ENCODE measurements around the gene NINJ2. TPM values are rescaled to one million over a fixed set of nuclear protein-coding genes. Genes with fewer than 3 reads are reported as not detected.
"Not testable (repeated sequence)": the region's sequence is repeated elsewhere in the genome, so short reads cannot be mapped to it uniquely, and the experiment has no call there.

NINJ2 gene
- 1 to 10 TPM in 2 of 6 donors, under 1 TPM in 4; 0.32 to 1.8 (median 0.46) TPM for total RNA-seq
- 1 to 10 TPM in 1 of 2 donors, under 1 TPM in 1; 0.87 to 1.1 TPM for polyA plus RNA-seq

GRCh38 chr12:663293-663871, at the start of gene NINJ2:
TSS of gene NINJ2 (minus strand) at chr12:663445. CDS start at chr12:663360, 85 bp downstream.
- Histone ChIP-seq H3K4me1 (no peaks in the 10 kb centered on the region), H3K9me3 (no peaks in the 10 kb centered on the region), H3K36me3 (no peaks in the 10 kb centered on the region), H3K27me3 (no peaks in the 10 kb centered on the region), H3K27ac (no peak within 1 kb of the TSS), H3K4me3 (no peak within 1 kb of the TSS)
- intact Hi-C loops (cut with DNase I), result no loop called here
- ATAC-seq (no peak), FAIRE-seq (no peak), DNase-seq (no peak)
- WGBS, 2 donors, result 38 to 49% methylated on average over 17 of the region's 17 CpGs
- TF ChIP-seq, protein P1, sequence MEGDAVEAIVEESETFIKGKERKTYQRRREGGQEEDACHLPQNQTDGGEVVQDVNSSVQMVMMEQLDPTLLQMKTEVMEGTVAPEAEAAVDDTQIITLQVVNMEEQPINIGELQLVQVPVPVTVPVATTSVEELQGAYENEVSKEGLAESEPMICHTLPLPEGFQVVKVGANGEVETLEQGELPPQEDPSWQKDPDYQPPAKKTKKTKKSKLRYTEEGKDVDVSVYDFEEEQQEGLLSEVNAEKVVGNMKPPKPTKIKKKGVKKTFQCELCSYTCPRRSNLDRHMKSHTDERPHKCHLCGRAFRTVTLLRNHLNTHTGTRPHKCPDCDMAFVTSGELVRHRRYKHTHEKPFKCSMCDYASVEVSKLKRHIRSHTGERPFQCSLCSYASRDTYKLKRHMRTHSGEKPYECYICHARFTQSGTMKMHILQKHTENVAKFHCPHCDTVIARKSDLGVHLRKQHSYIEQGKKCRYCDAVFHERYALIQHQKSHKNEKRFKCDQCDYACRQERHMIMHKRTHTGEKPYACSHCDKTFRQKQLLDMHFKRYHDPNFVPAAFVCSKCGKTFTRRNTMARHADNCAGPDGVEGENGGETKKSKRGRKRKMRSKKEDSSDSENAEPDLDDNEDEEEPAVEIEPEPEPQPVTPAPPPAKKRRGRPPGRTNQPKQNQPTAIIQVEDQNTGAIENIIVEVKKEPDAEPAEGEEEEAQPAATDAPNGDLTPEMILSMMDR (IDR thresholded peaks at IDR 0.05), result no peak

DNA sequence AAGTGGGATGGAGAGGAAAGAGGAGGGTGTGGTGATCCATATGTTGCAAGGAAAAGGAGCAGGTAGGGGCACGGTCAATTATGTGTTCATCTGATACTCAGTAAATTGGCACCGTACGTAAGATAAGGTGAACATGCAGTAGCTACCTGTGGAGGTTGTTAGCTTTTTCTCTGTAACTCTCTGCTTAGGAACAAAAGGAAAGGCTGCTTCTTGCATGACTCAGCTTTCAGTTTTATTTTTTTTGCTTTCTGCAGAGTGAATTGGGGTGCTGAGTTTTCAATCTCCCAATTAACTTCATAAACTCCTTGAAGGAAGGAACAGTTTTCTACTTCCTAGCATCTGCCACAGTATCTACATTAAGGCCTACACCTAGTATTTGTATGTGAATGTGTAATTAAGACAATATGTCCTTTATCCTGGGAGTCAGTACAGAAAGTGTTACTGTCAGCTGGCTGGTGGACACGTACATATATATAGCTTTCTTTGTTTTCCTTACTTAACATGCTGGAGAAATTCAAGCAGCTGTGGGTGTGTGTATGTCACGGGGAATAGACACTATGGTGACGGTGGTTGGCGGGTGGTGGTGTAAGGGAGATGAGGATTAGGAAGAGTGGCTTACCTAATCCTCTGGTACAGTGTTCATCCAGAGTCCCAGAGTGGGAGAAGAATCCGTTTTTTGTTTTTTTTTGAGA, 49.1 kb upstream of the NINJ2 start:
- FAIRE-seq (no peak), ATAC-seq (no peak)
- TF ChIP-seq, protein P1 (IDR thresholded peaks at IDR 0.05), result no peak

DNA sequence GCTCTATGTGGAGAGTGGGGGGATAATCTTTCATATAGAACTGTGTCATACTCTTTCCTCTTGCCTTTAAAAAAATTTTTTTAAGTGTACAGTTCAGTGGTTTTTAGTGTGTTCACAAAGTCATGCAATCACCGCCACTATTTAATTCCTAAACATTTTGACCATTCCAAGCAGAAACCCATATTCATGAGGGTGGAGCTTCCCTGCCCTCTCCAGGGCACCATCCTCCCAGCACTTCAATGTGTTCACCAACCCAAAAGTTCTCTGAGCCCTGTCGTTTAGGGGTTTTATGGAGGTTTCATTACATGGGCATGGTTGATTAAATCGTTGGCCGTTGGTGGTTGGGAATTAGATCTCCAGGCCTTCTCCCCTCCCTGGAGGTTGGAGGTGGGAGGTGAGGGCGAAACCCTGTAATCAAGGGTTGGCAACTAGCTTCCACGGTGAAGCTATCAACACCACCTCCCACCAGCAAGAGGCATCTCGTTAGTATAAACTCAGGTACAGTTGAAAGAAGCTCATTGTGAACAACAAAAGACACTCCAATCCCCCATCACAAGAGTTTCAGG, 46.3 kb upstream of the NINJ2 start:
- no peak for ATAC-seq
- Histone ChIP-seq H3K4me3 (no peak overlapping the region), H3K9me3 (no peaks in the 10 kb centered on the region), H3K36me3 (no peaks in the 10 kb centered on the region), H3K4me1 (no peaks in the 10 kb centered on the region), H3K27ac (no peak overlapping the region), H3K27me3 (no peaks in the 10 kb centered on the region)
- 76 to 83% methylated on average over 7 of the region's 7 CpGs for WGBS, 2 donors
- TF ChIP-seq, protein P1 (IDR thresholded peaks at IDR 0.05), result no peak
- intact Hi-C loops (cut with DNase I), result no loop called here
- FAIRE-seq, result no peak
- DNase-seq, result no peak

More for the DNA sequence above, 49.1 kb upstream of the NINJ2 start:
- Histone ChIP-seq H3K4me1 (no peaks in the 10 kb centered on the region), H3K27me3 (no peaks in the 10 kb centered on the region), H3K27ac (no peak overlapping the region), H3K9me3 (no peaks in the 10 kb centered on the region), H3K4me3 (no peak overlapping the region), H3K36me3 (no peaks in the 10 kb centered on the region)
- WGBS, 2 donors, result 64 to 71% methylated on average over 8 of the region's 8 CpGs
- intact Hi-C loops (cut with DNase I), result no loop called here
- no peak for DNase-seq

DNA sequence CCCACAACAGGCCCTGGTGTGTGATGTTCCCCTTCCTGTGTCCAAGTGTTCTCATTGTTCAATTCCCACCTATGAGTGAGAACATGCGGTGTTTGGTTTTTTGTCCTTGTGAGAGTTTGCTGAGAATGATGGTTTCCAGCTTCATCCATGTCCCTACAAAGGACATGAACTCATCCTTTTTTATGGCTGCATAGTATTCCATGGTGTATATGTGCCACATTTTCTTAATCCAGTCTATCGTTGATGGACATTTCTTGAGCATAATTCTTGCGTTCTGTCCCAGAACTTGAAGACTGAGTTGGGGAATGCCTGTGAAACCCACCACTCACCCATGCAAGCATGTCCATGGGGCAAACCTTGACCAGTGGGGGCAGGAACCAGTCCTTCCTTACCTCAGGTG, 44.8 kb upstream of the NINJ2 start:
- not testable (repeated sequence) for ATAC-seq
- WGBS, 2 donors, result 67 to 83% methylated on average over 2 of the region's 3 CpGs

GRCh38 chr12:704516-705242, 41.4 kb upstream of the NINJ2 start:
- Histone ChIP-seq H3K4me1 (no peaks in the 10 kb centered on the region), H3K27ac (no peak overlapping the region), H3K27me3 (no peaks in the 10 kb centered on the region), H3K4me3 (no peak overlapping the region), H3K9me3 (no peaks in the 10 kb centered on the region), H3K36me3 (no peaks in the 10 kb centered on the region)
- DNase-seq, result no peak
- intact Hi-C loops (cut with DNase I), result no loop called here
- FAIRE-seq, result no peak
- WGBS, 2 donors, result 81 to 87% methylated on average over 5 of the region's 5 CpGs
- ATAC-seq, result no peak
- TF ChIP-seq, protein P1 (IDR thresholded peaks at IDR 0.05), result no peak

More for the DNA sequence above, 44.8 kb upstream of the NINJ2 start:
- H3K4me1 ChIP-seq; FAIRE-seq; H3K27me3 ChIP-seq; H3K36me3 ChIP-seq; H3K27ac ChIP-seq; H3K9me3 ChIP-seq; H3K4me3 ChIP-seq; DNase-seq; intact Hi-C loops (cut with DNase I): not testable (repeated sequence)
